HL-60 (cell line): Measurements from ENCODE around the gene TMUB2.

Experiments used
- DNase-seq, 2 experiments: peaks; one replicate each; pipeline ENCODE4 v3.0.0-alpha.2; 2010 to 2020; ENCODE audit warnings: low read depth in 1 of 2, low spot score in 1 of 2
- H3K27ac ChIP-seq: fragments of 250-450 bp; sonication (Bioruptor Pico); replicated peaks from 2 replicates; pipeline ENCODE4 v1.5.1; 2020; ENCODE audit warnings: mild to moderate bottlenecking, moderate library complexity
- H3K27me3 ChIP-seq: fragments of 250-450 bp; sonication (Bioruptor Pico); 2 replicates; pipeline ENCODE4 v1.5.1; 2021; ENCODE audit warnings: mild to moderate bottlenecking, moderate library complexity; ENCODE audit not compliant: insufficient read depth, poor library complexity, severe bottlenecking
- H3K4me3 ChIP-seq: replicated peaks from 2 replicates; pipeline ENCODE4 v1.5.1; 2011; ENCODE audit warnings: mild to moderate bottlenecking, control low read depth, low read length; ENCODE audit not compliant: insufficient read depth
- CTCF ChIP-seq: IDR thresholded peaks from one replicate; pipeline ENCODE4 v1.5.1; 2011; ENCODE audit warnings: low read length, control low read depth, inconsistent platforms; ENCODE audit not compliant: insufficient read depth
- GABPA ChIP-seq: IDR thresholded peaks from 2 replicates; pipeline ENCODE4 v1.6.1; 2012; ENCODE audit warnings: low read depth
- POLR2AphosphoS5 ChIP-seq: IDR thresholded peaks from 2 replicates; pipeline ENCODE4 v1.6.1; 2012; ENCODE audit warnings: low read depth
- REST ChIP-seq: IDR thresholded peaks from 2 replicates; pipeline ENCODE4 v1.6.1; 2012; ENCODE audit warnings: low read depth; ENCODE audit not compliant: insufficient replicate concordance
- SPI1 ChIP-seq: IDR thresholded peaks from 2 replicates; pipeline ENCODE4 v1.6.1; 2012; ENCODE audit warnings: low read depth, mild to moderate bottlenecking, borderline replicate concordance

Gene TMUB2

GRCh38 chr17:44188576-44189403 is 2.0 kb downstream of the TMUB2 start:
- no peak overlapping the region for H3K27ac ChIP-seq
- no peaks in the 10 kb centered on the region for H3K27me3 ChIP-seq

GRCh38 chr17:44190481-44190880 is 3.7 kb downstream of the TMUB2 start:
- TF ChIP-seq SPI1 = no peak
- TF ChIP-seq REST = no peak
- no peak for TF ChIP-seq GABPA
- TF ChIP-seq CTCF = no peak
- no peak for TF ChIP-seq POLR2AphosphoS5
- no peak overlapping the region for H3K4me3 ChIP-seq
- H3K27me3 ChIP-seq = no peaks in the 10 kb centered on the region
- H3K27ac ChIP-seq = no peak overlapping the region
- no peak for DNase-seq

More at GRCh38 chr17:44188576-44189403, 2.0 kb downstream of the TMUB2 start:
- no peak overlapping the region for H3K4me3 ChIP-seq
- no peak for DNase-seq
- TF ChIP-seq GABPA (no peak), REST (no peak), SPI1 (no peak), CTCF (no peak), POLR2AphosphoS5 (no peak)

GRCh38 chr17:44191369-44191768 is 4.6 kb downstream of the TMUB2 start:
- no peak for DNase-seq
- H3K4me3 ChIP-seq = no peak overlapping the region
- no peaks in the 10 kb centered on the region for H3K27me3 ChIP-seq
- H3K27ac ChIP-seq = no peak overlapping the region
- TF ChIP-seq POLR2AphosphoS5 (no peak), GABPA (no peak), SPI1 (no peak), CTCF (no peak), REST (no peak)
